GM11168 (cell line): ENCODE results near the gene NFIX.

Experiments used
- in situ Hi-C: fragments of 300-500 bp; cut with MboI; formaldehyde crosslinking; loops from one replicate; pipeline ENCODE4 v1.12.0; 2022; ENCODE audit warnings: low sequenced_read_pairs; ENCODE audit not compliant: unreplicated experiment

The NFIX gene

DNA sequence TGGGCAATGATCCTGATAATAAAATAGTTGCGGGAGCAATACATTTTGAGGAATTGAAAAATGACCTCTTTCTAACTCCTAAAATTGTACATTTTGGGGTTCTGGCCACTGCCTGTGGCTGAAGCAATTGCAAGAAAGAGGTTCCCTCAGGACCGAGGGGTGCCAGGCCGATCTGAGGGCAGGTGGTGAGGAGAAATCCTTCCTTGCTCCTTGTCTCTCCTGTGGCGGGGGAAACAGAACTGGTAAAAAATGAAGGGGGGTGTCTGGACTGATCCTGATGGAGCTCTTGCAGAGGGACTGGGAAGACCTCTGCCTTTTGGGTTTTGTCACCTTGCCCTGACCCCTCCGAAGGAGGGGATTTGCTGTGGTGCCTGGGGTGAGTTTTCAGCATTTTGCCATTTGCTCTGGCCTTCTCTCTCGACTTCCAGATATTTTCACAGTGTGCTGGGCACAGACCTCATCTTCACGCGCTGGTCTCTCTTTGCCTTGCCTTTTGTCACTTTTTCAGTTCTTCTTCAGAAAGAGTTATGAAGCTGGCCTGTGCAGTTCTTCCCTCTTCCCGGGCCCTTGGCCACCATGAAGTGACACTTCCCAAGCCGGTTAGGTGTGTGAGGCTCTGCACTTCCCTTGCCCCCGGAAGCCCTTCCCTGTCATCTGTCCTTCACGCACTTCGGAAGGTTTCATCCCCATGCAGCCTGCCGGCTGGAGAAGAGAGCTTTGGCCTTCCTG is 22.2 kb downstream of the NFIX start:
- in situ Hi-C loops = no loop called here

DNA sequence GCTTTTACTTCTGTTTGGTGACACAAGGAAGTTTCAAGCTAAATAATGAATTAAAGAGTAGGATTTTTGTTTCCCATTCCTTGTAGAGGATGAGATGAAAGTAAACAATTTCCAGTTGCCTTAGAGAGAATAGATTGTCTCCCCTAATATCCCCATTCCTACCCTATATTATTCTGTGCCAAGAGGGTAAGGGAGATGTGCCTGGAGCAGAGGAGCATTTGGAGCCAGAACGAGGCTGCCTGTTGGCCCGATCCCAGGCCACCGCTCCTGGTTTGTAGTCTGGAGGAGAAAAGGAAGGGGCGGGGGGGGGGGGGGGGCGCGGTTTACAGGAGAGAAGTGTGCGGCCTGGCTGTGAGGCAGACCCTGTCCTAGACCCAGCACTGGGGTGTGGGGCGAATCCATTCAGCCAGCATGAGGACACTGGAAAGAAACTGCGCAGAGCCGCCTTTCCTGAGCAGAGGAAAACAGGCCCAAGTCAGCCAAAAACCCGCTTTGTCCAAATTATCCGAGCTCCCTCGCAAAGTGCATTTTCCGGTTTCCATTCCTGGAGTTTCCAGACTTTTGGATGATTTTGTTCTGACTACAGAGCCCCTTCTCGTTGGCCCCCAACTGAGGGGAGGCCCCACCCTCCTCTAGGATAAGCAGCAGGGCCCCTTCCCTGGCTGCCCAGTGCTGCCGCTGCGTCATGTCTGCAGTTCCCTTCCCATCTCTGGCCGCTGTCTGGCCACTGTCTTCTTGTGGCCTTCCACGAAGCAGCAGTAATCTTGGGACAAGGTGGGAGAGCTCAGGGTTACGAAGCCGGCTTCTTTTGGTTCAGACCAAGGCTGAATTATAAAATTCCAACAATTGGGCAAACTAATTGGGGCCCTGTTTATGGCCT is 23.0 kb downstream of the NFIX start:
- in situ Hi-C loops = no loop called here

DNA sequence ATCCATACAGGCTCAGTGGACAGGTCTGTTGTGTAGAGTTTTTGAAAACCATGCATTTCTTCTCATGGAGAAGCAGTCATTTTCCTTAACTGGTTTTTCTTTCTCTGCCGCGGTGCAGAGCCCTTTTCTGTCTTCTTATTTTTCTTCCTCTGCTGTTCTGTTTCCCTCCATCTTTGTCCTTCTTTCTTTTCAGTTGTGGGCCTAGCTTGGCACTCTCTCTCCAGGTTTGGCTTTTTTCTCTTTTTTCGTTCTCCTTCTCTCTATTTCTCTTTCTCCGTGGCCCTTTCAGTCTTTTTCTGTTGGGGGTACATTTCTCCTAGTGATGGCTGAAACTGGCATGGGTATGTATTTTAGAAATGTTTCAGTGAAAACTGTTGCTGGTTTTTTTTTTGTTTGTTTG is 24.1 kb downstream of the NFIX start:
- in situ Hi-C loops = no loop called here

DNA sequence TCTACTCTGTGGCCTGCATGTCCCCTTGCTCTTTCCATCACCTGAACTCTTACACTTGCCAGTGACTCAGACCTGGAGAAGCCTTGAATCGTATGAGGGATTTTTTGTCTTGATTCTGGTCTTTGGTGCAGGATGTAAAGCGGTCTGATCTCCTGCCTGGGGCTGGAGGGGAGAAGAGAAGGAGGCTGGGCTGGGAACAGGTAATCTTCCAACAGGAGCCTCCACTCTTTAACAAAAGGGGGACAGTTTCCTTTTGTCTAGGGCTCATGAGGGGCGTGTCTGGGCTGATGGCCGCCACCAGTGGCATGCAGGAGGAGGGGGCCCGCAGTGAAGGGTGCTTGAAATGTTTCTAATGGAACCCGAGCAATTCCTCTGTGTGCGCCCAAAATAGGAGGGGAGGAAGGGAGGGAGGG is 24.7 kb downstream of the NFIX start:
- in situ Hi-C loops = loop anchor here (10.0 kb wide), 1 partner anchor 45 kb away; no protein-coding TSS in a partner anchor

DNA sequence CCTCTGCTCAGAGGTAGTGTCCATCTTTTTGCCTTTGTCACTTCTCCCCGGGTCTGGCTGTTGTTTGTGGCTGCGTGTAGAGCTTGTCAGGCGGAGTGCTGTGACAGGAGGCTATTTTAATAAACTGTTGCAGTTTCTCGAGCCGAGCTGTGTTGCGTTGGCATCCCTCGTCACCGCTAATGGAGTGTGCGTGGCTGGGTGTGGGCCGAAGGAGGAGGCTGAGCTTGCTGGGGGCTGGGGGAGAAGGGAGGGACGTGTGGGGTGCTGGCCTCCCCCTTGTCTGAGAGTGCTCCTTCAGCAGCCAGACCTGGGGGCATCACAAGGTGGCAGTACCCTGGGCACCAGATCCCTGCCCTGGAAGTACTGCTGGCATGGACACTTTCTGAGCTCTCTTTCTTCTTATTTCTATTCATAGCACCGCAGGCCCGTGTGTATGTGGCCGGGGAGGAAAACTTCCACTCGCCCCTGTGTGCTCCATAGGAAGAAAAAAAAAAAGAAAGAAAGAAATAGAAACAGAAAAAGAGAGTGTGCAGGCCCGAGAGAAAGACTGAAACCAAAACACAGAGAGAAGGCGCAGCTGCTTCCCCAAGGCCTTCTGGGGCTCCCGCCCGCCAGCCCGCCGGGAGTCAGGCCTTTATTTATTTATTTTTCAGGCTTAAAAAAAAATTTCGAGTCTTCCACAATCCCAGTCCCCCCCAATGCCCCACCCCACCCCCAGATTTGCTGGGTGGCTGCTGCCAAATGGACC is 27.0 kb downstream of the NFIX start:
- in situ Hi-C loops = loop anchor here (10.0 kb wide), 1 partner anchor 47 kb away; no protein-coding TSS in a partner anchor

DNA sequence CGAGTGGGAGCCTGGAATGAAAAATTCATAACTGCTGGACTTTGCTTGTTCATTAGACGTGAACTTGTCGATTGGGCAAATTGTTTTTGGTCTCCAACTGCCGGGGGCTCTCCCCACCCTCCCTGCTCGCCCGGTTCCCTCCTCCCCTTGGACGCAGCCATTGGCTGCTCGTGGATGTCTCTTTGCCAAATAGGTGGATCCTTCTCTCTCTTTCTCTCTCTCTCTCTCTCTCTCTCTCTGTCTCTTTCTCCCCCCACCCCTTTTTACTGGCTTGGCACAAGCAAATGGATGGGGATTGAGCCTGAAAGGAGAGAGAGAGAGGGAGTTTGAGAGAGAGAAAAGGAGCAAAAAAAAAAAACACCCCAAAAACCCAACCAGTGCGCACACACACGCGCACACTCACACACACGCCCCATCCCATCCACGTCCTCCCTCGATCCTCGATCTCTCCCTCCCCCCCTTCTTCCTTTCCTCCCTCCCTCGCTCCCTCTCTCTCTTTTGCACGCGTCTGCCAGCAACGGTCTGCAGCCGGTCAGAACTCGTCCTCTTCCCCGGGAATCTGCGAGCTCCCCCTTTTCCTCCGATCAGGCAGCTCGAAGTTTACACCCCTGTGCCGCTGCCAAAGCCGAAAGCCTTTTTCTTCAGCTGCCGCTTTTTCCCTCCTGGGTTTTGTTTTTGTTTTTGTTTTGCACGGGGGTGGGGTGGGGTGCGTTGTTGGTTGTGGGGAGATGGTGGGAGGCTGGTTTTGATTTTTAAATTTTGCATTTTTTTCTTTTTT is 27.8 kb downstream of the NFIX start:
- in situ Hi-C loops = loop anchor here (10.0 kb wide), 1 partner anchor 48 kb away; no protein-coding TSS in a partner anchor

DNA sequence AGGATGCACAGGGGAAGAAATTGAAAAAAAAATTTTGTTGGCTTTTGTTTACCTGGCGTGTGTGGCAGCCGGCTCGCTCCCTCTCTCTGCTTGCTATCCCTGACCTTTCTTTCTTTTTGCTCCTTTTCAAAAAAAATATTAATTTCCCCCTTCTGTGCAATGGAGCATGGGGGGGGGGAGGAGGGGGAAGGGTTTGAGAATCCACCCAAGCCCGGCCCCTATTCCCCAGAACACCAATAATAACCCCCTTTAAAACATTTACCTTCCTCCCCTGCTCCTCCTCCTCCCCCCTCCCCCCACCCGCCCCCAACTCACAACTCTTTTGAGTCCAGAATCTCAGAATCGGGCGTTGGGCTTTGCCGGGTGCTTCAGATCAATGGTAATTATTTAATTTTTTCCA is 28.4 kb downstream of the NFIX start:
- in situ Hi-C loops = loop anchor here (10.0 kb wide), 1 partner anchor 49 kb away; no protein-coding TSS in a partner anchor

DNA sequence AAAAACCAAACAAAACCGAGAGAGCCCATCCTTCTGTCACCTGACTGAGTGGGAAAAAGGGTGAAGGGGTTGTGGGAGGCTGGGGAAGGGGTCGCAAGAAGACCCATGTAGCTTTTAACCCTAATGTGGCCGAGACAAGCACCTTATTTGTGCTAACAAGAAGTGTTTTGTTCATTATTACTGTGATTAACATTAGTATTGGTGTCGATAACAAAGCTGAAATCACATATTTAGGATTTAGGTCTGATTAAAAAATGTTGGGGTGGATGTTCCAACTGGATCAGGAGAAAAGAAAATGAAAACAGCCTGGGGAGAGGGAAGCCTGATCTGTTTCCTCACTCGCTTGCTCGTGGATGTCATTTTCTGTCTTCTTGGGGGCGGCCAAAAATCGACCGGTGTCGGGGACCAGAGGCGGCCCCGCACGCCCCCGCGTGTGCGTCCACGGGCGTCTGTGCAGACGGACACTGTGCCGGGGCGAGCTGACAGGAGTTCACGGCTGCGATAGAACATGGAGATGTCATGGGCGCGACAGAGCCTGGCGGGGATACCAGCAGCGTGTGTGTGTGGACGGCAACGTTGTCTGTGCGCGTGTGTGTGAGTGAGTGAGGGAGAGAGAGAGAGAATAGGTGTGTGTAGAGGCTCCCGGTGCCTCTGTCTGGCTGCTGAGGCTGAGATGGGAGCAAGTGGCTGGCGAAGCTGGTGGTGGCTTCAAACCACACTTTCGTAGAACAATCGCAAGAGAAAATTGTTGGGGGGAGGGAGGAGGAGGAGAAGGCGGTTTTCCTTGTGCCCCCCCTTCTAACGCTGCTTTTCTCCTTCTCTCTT is 29.1 kb downstream of the NFIX start:
- in situ Hi-C loops = loop anchor here (10.0 kb wide), 1 partner anchor 50 kb away; no protein-coding TSS in a partner anchor

DNA sequence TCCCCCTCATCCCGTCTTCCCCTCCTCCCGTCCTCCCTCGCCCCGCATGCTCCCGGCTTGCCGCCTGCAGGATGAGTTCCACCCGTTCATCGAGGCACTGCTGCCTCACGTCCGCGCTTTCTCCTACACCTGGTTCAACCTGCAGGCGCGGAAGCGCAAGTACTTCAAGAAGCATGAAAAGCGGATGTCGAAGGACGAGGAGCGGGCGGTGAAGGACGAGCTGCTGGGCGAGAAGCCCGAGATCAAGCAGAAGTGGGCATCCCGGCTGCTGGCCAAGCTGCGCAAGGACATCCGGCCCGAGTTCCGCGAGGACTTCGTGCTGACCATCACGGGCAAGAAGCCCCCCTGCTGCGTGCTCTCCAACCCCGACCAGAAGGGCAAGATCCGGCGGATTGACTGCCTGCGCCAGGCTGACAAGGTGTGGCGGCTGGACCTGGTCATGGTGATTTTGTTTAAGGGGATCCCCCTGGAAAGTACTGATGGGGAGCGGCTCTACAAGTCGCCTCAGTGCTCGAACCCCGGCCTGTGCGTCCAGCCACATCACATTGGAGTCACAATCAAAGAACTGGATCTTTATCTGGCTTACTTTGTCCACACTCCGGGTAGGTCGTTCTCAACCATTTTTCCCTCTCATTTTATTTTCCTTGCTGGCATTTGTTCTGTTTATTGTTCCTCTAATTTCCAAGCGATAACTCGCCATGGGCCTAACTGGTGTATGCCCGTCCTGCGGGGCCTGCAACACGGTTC is 29.8 kb downstream of the NFIX start:
- in situ Hi-C loops = loop anchor here (10.0 kb wide), 1 partner anchor 50 kb away; no protein-coding TSS in a partner anchor

DNA sequence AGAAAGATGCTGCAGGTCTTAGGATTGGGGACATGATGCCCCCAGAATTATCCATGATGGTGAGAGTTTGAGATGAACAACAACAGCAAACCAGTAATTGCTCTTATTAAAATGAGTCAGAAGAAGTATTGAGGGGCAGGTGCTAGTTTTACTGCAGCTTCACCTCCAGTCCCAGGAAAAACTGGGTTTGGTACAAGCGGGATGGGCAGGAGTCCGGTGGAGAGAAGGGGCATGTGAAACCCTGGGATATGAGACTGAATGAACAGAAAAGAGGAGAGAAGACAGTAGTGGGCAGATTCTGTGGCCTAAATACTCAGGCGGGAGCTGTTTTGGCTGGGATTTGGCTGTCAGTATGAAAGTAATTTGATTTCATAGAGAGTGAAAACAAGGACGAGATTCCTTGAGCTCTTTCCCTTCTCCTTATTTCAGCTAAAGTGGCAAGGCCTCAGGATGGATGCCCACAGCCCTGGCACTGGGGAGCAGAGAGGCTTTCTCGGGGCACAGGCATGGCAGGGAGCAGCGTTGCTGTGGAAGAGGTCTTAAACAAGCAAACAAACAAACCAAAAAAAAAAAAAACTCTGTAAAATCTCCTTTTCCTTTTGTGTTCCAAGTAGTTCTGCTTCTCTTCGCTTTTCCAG is 30.7 kb downstream of the NFIX start:
- in situ Hi-C loops = loop anchor here (10.0 kb wide), 1 partner anchor 51 kb away; no protein-coding TSS in a partner anchor

DNA sequence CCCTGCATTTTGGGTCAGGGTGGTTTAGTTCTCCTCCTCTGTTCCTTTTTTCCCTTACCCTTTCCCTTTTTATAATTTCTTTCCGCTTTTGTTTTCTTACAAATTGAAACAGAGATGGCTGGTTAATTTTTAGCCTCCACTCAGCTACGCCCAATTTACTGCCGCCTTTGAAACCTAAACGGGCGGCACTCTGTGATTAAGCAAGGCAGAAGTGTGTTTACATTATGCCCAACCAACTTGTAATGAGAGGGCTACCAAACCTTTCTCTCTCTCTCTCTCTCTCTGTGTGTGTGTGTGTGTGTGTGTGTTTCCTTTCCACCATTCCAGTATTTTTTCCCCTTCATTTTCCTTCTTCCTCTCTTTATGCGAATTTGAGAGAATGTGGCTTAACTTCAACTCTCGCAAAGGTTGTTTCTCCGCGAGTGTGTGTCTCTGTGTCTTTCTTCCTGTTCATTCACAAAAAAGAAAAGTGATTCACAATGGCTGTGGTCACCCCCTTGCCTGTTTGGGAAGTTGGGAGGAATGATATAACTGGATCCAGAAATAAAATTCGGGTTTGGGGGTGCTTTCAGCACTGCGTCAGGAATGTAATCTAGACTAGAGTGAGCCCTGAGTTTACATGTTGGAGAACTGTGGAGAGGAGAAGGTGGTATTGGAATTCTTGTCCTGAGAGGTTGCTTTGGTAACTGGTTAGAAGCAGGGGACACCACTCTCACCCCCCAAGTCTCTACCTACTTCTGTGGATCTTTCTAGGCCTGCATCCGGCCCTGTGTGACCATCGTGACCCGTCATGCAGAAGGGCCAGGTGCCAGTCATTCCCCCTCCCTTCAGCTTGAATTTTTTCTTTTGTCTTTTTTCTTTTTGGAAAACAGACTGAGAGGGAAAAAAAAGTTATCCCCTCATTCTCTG is 31.4 kb downstream of the NFIX start:
- in situ Hi-C loops = loop anchor here (10.0 kb wide), 1 partner anchor 52 kb away; no protein-coding TSS in a partner anchor

DNA sequence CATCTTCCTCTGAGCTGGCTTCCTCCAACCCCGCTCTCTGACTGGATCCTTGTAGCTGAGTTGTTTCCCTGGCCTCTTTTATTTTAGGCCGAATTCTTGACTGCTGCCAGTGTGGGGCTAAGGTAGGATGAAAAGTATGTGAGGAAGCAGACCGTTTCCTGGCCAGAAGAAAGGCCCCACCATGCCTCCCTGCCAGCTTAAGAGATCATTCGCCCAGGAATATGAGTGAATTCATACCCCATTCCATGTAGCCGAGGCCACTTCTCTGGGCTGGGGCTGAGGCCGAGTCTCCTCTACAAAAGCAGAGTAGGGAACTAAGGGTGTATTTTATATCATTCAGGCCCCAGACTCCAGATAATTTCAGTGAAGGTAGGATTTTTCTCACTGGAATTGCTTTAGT is 32.3 kb downstream of the NFIX start:
- in situ Hi-C loops = loop anchor here (10.0 kb wide), 1 partner anchor 53 kb away; no protein-coding TSS in a partner anchor

DNA sequence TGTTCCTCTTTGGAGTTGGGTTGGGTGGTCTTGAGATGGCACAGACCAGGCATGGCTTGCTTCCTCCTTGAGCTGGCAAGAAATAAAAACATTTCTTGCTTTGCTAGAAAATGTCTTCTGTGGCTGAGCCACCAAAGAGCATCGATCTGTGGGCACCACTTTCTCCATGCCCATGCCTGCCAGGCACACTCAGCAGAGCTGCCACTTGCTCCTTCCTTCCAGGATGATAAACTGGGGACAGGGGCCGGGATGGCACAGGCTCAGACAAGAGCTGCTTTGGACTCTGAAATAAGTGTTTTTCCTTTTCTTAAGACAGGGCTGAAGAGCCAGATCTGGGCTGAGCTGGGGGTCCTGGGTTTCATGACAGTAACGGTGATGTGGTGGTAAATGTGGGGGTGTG is 32.8 kb downstream of the NFIX start:
- in situ Hi-C loops = loop anchor here (10.0 kb wide), 1 partner anchor 53 kb away; no protein-coding TSS in a partner anchor

DNA sequence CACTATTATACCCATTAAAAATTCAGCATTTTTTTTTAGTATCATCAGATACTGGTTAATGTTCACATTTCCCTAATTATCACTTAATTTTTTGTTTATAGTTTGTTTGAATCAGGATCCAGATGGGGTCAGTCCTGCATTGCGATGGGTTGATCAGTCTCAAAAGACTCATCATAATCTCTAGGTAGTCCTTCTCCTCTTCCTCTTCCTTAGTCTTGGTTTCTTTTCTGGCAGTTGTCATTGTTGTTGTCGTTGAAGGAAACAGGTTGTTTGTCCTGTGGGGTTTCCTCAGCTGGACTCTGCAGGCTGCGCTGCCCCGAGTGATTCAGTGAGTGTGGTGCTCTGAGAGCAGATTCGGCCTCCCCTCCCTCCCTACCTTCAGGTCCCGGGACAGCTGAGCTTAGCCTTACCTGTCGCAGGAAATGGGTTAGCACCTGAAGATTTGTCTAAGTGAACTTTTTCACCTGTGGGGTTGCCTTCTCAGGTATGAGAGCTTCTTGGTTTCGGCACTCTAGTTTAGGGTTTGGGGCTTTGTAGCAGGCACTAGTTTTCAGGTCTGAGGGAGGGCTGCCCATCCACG is 34.1 kb downstream of the NFIX start:
- in situ Hi-C loops = loop anchor here (10.0 kb wide), 1 partner anchor 55 kb away; no protein-coding TSS in a partner anchor

DNA sequence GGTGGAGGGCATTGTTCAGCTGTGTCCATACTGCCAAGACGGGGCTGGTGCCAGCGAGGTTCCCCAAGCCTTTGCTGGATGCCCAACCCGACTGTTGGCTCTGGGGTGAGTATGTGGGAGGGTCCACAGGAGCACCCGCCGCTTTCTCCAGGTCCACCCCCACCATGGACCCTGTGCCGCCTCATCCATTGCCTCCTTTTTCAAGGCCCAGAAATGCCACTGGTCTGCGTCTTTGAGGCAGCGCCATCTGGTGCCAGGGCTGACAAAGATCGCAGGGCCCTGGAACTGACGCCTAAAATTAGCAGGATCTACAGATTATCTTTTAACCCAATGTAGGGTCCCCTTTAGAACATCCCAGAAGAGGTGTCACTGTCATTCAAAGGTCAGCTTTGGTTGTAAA is 34.6 kb downstream of the NFIX start:
- in situ Hi-C loops = loop anchor here (5.0 to 10.0 kb wide), 2 partner anchors 38 to 55 kb away; no protein-coding TSS in a partner anchor
